GM12865 (cell line): ENCODE results near the gene NQO2.
A peak's percentile ranks its signal among the peaks of the same experiment; 100 is the strongest.
"Not testable (repeated sequence)": the region's sequence is repeated elsewhere in the genome, so short reads cannot be mapped to it uniquely, and the experiment has no call there.

Experiments used
- DNase-seq: peaks from one replicate; pipeline ENCODE4 v3.0.0; 2010; ENCODE audit warnings: low read depth
- H3K4me3 ChIP-seq: 2 replicates; pipeline ENCODE4 v1.5.1; 2011; ENCODE audit warnings: mild to moderate bottlenecking, low read depth, low read length, control low read depth
- TF ChIP-seq, protein P1 (sequence below): IDR thresholded peaks from 2 replicates; pipeline ENCODE4 v1.5.1; 2011; ENCODE audit warnings: low read length, control low read depth, low read depth, inconsistent platforms; ENCODE audit not compliant: insufficient read depth; ENCODE audit errors: missing control alignments

Gene NQO2

DNA sequence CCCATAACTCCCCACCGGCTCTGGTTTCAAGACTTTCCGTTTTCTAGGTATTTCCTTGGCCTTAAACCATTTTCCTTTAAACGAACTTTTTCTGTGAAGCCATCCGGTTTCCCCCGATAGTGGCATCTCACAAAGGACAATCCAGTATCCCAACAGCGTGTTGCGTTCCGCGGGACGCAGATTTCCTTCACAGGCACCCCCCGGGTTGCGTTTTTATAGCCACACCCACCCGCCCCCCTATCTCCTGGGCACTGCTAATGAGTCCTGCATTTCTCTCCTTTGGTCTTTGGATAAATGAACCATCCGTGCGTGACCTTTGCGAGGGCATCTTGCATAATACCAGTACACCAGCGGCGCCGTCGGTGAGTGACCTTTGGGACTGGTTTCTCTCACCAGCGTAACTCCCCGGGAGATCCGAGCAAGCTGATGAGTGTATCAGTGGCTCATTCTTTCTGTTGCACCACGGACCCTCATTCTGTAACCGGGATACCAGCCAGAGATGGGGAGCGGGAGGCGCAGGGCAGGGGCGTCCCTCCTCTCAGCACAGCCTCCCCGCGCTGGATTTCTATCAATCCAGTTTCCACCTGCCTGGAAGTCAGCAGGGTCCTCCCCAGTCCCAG lies 586 bp upstream of the NQO2 start:
- TF ChIP-seq, protein P1, sequence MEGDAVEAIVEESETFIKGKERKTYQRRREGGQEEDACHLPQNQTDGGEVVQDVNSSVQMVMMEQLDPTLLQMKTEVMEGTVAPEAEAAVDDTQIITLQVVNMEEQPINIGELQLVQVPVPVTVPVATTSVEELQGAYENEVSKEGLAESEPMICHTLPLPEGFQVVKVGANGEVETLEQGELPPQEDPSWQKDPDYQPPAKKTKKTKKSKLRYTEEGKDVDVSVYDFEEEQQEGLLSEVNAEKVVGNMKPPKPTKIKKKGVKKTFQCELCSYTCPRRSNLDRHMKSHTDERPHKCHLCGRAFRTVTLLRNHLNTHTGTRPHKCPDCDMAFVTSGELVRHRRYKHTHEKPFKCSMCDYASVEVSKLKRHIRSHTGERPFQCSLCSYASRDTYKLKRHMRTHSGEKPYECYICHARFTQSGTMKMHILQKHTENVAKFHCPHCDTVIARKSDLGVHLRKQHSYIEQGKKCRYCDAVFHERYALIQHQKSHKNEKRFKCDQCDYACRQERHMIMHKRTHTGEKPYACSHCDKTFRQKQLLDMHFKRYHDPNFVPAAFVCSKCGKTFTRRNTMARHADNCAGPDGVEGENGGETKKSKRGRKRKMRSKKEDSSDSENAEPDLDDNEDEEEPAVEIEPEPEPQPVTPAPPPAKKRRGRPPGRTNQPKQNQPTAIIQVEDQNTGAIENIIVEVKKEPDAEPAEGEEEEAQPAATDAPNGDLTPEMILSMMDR, result no peak
- peak; percentile 42 for DNase-seq
- H3K4me3 ChIP-seq, result peak overlapping the region; percentile 69

DNA sequence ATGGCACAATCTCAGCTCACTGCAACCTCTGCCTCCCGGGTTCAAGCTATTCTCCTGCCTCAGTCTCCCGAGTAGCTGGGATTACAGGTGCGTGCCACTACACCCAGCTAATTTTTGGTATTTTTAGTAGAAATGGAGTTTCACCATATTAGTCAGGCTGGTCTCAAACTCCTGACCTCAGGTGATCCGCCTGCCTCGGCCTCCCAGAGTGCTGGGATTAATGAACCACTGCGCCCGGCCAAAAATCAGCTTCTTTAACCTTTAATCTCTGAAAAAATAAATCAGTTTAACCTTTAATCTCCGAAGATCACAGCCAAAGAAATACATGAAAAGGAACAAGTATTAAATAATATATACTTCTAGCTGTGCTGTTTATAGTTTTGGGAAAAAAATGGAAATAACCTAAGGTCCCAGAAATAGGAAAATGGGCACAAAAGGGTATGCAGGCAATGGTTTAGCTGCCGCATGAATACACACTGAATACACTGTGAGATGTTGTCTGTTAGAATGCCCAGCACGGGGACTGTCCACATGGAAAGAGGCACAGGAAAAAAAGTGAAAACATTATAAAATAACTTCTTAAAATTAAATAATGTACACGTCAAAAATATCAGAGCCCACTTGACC lies 1.6 kb downstream of the NQO2 start:
- DNase-seq, result no peak
- TF ChIP-seq, protein P1, result no peak
- no peak overlapping the region for H3K4me3 ChIP-seq

- TF ChIP-seq, protein P1, result peak; percentile 65
- no peak overlapping the region for H3K4me3 ChIP-seq
- DNase-seq, result peak; percentile 79
Observed at GRCh38 chr6:3001773-3002293, 2.1 kb downstream of the NQO2 start.

- not testable (repeated sequence) for H3K4me3 ChIP-seq, DNase-seq
Observed at GRCh38 chr6:3003226-3003625, 3.5 kb downstream of the NQO2 start.

GRCh38 chr6:3005077-3005476 lies 5.4 kb downstream of the NQO2 start:
- TF ChIP-seq, protein P1, result no peak
- no peak overlapping the region for H3K4me3 ChIP-seq
- no peak for DNase-seq

GRCh38 chr6:3005874-3006273 lies 6.2 kb downstream of the NQO2 start:
- DNase-seq, result no peak
- TF ChIP-seq, protein P1, result no peak
- no peak overlapping the region for H3K4me3 ChIP-seq

DNA sequence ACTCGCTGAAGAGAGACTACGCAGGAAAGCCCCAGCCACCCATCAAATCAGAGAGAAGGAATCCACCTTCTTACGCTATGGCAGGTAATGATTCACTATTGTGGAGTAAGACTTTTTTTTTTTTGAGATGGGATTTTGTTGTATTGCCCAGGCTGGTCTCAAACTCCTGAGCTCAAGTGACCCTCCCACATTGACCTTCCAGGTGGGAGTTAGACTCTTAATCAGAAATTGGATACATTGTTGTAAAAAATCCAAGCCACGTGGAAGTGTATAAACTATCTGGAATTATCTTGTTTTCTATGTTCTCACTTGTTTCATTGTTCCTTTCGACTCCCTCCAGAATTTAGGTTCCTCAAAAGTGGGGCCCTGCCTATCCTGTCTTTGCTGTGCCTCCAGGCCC lies 6.8 kb downstream of the NQO2 start:
- H3K4me3 ChIP-seq, result no peak overlapping the region
- DNase-seq, result no peak
- TF ChIP-seq, protein P1, result no peak
